SK-N-SH treated with all-trans-retinoic acid at 6 μM for 48 hours (cell line): ENCODE measurements around the gene OR2S2.

Experiments used
- ATAC-seq: fragments of 200-7000 bp; cut with Tn5 transposase; 3 replicates; pipeline ENCODE4 v1.9.1; 2020; ENCODE audit warnings: mild to moderate bottlenecking, moderate library complexity
- GLIS3 ChIP-seq: fragments of 250-450 bp; sonication (Bioruptor Pico); IDR thresholded peaks from 2 replicates; pipeline ENCODE4 v1.5.0; 2020; ENCODE audit warnings: mild to moderate bottlenecking, moderate library complexity
- ISL1 ChIP-seq: fragments of 250-450 bp; sonication (Bioruptor Pico); IDR thresholded peaks from 2 replicates; pipeline ENCODE4 v2.1.2; 2022; ENCODE audit warnings: mild to moderate bottlenecking, moderate library complexity
- ZNF70 ChIP-seq: fragments of 450-650 bp; formaldehyde crosslinking; IDR thresholded peaks from 2 replicates; pipeline ENCODE4 v1.5.0; 2020; ENCODE audit warnings: mild to moderate bottlenecking, moderate library complexity
- TF ChIP-seq, protein P1 (sequence below): fragments of 250-450 bp; sonication (Bioruptor Pico); IDR thresholded peaks from 2 replicates; pipeline ENCODE4 v1.5.0; 2020; ENCODE audit warnings: mild to moderate bottlenecking, moderate library complexity
- TF ChIP-seq, protein P2 (sequence below): fragments of 250-450 bp; sonication (Bioruptor Pico); IDR thresholded peaks from 2 replicates; pipeline ENCODE4 v1.8.0; 2021; ENCODE audit warnings: low read depth, mild to moderate bottlenecking, moderate library complexity, borderline replicate concordance
- TF ChIP-seq, protein P3 (sequence below): fragments of 250-450 bp; sonication (Bioruptor Pico); IDR thresholded peaks from 2 replicates; pipeline ENCODE4 v1.8.0; 2020; ENCODE audit warnings: mild to moderate bottlenecking, moderate library complexity, borderline replicate concordance

Gene OR2S2

DNA sequence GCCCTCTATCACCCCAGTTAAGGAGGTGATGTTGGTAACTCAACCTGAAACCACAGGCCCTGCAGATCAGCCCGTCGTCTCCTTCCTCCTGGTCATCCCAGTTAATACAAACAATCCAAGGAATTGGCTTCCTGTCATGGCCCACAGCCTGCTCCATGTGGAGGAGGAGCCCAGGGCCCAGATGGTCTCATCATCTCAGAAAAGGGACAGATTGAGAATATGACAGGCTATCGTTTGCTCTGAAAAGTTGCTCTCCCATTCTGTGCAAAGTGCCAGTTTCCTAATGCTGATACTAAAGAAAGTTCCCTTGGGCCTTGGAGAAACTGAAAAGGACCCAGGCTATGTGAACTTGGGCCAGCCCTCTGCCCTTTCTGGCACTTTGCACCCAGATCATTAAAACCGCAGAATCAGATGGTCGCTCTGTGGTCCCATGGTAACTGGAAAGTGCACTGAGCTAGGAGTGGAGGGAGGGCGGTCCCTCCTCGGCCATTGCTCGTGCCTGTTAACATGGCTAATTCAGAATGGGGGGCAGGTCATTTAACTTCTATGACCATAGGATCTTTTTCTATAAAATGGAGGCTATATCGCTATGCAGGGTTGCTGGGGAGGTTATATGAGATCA, 49.3 kb downstream of the OR2S2 start:
- no peak for ATAC-seq
- TF ChIP-seq, protein P1, sequence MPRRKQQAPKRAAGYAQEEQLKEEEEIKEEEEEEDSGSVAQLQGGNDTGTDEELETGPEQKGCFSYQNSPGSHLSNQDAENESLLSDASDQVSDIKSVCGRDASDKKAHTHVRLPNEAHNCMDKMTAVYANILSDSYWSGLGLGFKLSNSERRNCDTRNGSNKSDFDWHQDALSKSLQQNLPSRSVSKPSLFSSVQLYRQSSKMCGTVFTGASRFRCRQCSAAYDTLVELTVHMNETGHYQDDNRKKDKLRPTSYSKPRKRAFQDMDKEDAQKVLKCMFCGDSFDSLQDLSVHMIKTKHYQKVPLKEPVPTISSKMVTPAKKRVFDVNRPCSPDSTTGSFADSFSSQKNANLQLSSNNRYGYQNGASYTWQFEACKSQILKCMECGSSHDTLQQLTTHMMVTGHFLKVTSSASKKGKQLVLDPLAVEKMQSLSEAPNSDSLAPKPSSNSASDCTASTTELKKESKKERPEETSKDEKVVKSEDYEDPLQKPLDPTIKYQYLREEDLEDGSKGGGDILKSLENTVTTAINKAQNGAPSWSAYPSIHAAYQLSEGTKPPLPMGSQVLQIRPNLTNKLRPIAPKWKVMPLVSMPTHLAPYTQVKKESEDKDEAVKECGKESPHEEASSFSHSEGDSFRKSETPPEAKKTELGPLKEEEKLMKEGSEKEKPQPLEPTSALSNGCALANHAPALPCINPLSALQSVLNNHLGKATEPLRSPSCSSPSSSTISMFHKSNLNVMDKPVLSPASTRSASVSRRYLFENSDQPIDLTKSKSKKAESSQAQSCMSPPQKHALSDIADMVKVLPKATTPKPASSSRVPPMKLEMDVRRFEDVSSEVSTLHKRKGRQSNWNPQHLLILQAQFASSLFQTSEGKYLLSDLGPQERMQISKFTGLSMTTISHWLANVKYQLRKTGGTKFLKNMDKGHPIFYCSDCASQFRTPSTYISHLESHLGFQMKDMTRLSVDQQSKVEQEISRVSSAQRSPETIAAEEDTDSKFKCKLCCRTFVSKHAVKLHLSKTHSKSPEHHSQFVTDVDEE, result no peak
- no peak for TF ChIP-seq ZNF70 (CRISPR knock-in tag)
- TF ChIP-seq, protein P2, sequence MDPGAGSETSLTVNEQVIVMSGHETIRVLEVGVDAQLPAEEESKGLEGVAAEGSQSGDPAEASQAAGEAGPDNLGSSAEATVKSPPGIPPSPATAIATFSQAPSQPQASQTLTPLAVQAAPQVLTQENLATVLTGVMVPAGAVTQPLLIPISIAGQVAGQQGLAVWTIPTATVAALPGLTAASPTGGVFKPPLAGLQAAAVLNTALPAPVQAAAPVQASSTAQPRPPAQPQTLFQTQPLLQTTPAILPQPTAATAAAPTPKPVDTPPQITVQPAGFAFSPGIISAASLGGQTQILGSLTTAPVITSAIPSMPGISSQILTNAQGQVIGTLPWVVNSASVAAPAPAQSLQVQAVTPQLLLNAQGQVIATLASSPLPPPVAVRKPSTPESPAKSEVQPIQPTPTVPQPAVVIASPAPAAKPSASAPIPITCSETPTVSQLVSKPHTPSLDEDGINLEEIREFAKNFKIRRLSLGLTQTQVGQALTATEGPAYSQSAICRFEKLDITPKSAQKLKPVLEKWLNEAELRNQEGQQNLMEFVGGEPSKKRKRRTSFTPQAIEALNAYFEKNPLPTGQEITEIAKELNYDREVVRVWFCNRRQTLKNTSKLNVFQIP (CRISPR knock-in tag), result no peak
- TF ChIP-seq GLIS3 (CRISPR knock-in tag), result no peak

DNA sequence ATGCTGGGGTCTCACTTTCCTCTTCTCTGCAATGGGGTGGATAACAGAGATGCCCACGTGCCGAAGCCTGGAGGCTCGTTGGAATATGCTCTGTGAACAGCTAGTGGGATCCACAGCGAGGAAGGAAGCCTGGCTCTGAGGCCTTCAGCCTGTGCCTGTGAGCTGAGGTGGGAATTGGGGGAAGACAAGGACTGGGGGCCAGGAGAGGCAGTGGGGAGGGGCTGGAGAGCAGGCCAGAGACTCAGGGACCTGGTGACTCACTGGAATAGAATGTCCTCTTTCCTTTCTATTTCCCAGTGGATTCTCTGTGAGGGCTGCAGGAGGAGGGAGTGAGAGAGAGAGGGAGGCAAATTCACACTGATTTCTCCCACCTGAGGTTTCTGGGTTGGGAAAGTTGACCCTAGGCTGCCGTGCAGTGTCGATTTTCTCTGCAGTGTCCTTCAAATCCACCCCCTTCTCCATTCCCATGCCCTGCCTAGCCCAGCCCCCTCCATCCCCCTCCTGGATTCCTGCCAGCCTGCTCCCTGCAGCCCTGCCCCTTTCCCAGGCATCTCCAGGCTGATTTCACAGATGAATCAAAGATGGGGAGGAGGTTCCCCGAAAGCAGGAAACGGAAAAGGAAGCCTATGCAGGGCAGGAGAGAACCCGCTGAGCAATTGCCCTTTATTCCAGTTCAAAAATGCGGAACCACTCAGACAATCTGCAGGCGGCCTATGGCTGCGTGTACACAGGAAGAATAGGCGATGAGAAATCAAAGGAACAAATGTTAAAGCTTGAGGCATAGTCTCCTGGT, 50.0 kb downstream of the OR2S2 start:
- TF ChIP-seq ISL1 (CRISPR knock-in tag) (0 out of 2 replicates have a peak, but pooled peaks have one; percentile 19), ZNF70 (CRISPR knock-in tag) (no peak)
- TF ChIP-seq, protein P3, sequence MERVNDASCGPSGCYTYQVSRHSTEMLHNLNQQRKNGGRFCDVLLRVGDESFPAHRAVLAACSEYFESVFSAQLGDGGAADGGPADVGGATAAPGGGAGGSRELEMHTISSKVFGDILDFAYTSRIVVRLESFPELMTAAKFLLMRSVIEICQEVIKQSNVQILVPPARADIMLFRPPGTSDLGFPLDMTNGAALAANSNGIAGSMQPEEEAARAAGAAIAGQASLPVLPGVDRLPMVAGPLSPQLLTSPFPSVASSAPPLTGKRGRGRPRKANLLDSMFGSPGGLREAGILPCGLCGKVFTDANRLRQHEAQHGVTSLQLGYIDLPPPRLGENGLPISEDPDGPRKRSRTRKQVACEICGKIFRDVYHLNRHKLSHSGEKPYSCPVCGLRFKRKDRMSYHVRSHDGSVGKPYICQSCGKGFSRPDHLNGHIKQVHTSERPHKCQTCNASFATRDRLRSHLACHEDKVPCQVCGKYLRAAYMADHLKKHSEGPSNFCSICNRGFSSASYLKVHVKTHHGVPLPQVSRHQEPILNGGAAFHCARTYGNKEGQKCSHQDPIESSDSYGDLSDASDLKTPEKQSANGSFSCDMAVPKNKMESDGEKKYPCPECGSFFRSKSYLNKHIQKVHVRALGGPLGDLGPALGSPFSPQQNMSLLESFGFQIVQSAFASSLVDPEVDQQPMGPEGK (CRISPR knock-in tag), result peak; percentile 75; the same call in 1 of the 2 replicates
- ATAC-seq, result peak; percentile 72
